ENCODE measurements around the gene FAF2. TPM values are rescaled to one million over a fixed set of nuclear protein-coding genes. Genes with fewer than 3 reads are reported as not detected.
A peak's percentile ranks its signal among the peaks of the same experiment; 100 is the strongest.

Gene FAF2
- total and polyA plus RNA-seq, 10 of the 15 experiments (the other 5 are each of a cell fraction or from before 2014, with no cell fraction given), result 19.0 to 45.1 (median 35.6) TPM

- Histone ChIP-seq H3K27ac (ENCODE audit: control insufficient read depth, insufficient read depth) (no peak overlapping the region), H3K79me2 (ENCODE audit: control insufficient read depth, insufficient read depth, low read length) (no peaks in the 10 kb centered on the region; the same call in none of the 2 replicates), H3K9me3 (replicated peaks; ENCODE audit: control insufficient read depth, insufficient read depth, low read length) (no peaks in the 10 kb centered on the region), H3K27me3 (replicated peaks in 1 of 2; ENCODE audit: control insufficient read depth in 2 of 2, insufficient read depth in 2 of 2, low read length in 1 of 2) (no peaks in the 10 kb centered on the region), H3K4me3 (no peak overlapping the region), H3K36me3 (ENCODE audit: control insufficient read depth in 2 of 2, insufficient read depth in 2 of 2, low read length in 1 of 2) (no peaks in the 10 kb centered on the region; a peak in 1 of 4 replicates), H3K9ac (ENCODE audit: control insufficient read depth, insufficient read depth, low read length) (no peak overlapping the region), H3K4me1 (ENCODE audit: control insufficient read depth, insufficient read depth, low read length) (no peaks in the 10 kb centered on the region), H4K20me1 (ENCODE audit: control insufficient read depth, insufficient read depth) (no peaks in the 10 kb centered on the region), H3K4me2 (ENCODE audit: control insufficient read depth, insufficient read depth) (no peak overlapping the region), H2AFZ (ENCODE audit: control insufficient read depth, low read depth, low read length) (no peak overlapping the region)
- no peak for FAIRE-seq
- 98% methylated on average over 6 of the region's 6 CpGs for WGBS (ENCODE audit: insufficient coverage, insufficient replicate concordance, low lambda C conversion rate, missing lambda C conversion rate)
- POLR2A ChIA-PET, result interaction anchor here (1.5 kb wide), 1 partner anchor 18 kb away, joined by 5 read pairs; the partner anchor contains the start of gene FAF2
- RAD21 ChIA-PET (ENCODE audit: unreplicated experiment), result no interaction called here
- intact Hi-C loops (cut with micrococcal nuclease; ENCODE audit: unreplicated experiment), result no loop called here
- no peak for TF ChIP-seq DPF2 (IDR thresholded peaks at IDR 0.05)
- TF ChIP-seq MTA3 (IDR thresholded peaks at IDR 0.05; ENCODE audit: borderline replicate concordance, low read length), result no peak
- no peak for TF ChIP-seq EZH2 (IDR thresholded peaks at IDR 0.05; ENCODE audit: borderline replicate concordance, control insufficient read depth, low read depth, low read length)
- TF ChIP-seq IKZF2 (IDR thresholded peaks at IDR 0.05), result no peak
- TF ChIP-seq GATAD2B (conservative IDR thresholded peaks at IDR 0.05; ENCODE audit: low read depth), result no peak
- TF ChIP-seq POLR2AphosphoS5 (IDR thresholded peaks at IDR 0.05; ENCODE audit: low read length), result no peak
- SMC1A ChIA-PET (ENCODE audit: uncharacterized antibody, unreplicated experiment), result interaction anchor here (0.7 kb wide), 2 partner anchors 12 to 77 kb away, joined by 3 read pairs; no protein-coding TSS in a partner anchor
- in situ Hi-C loops (cut with MboI), result no loop called here
- CTCF ChIA-PET, result interaction anchor here (0.7 kb wide), 1 partner anchor 51 kb away, joined by 3 read pairs; no protein-coding TSS in a partner anchor
- BruUV-seq (replicated peaks), result no TSS peak
- ATAC-seq, result no peak
- DNase-seq (ENCODE audit: low read depth, low spot score), result no peak
These were observed 18.2 kb downstream of the FAF2 start for GRCh38 chr5:176466245-176466871.

GRCh38 chr5:176469296-176469695 is 21.1 kb downstream of the FAF2 start:
- Histone ChIP-seq H3K9me3 (replicated peaks; ENCODE audit: control insufficient read depth, insufficient read depth, low read length) (no peaks in the 10 kb centered on the region), H4K20me1 (ENCODE audit: control insufficient read depth, insufficient read depth) (no peaks in the 10 kb centered on the region), H3K9ac (ENCODE audit: control insufficient read depth, insufficient read depth, low read length) (no peak overlapping the region), H3K79me2 (ENCODE audit: control insufficient read depth, insufficient read depth, low read length) (no peaks in the 10 kb centered on the region; the same call in 1 of the 2 replicates), H3K4me1 (ENCODE audit: control insufficient read depth, insufficient read depth, low read length) (no peaks in the 10 kb centered on the region), H3K27ac (ENCODE audit: control insufficient read depth, insufficient read depth) (no peak overlapping the region), H2AFZ (ENCODE audit: control insufficient read depth, low read depth, low read length) (no peak overlapping the region), H3K36me3 (ENCODE audit: control insufficient read depth in 2 of 2, insufficient read depth in 2 of 2, low read length in 1 of 2) (peaks cover 0 to 2% of the 10 kb centered on the region in 2 experiments; a peak in 2 of 4 replicates), H3K4me3 (no peak overlapping the region), H3K27me3 (replicated peaks in 1 of 2; ENCODE audit: control insufficient read depth in 2 of 2, insufficient read depth in 2 of 2, low read length in 1 of 2) (no peaks in the 10 kb centered on the region), H3K4me2 (ENCODE audit: control insufficient read depth, insufficient read depth) (no peak overlapping the region)
- SMC1A ChIA-PET (ENCODE audit: uncharacterized antibody, unreplicated experiment), result no interaction called here
- no peak for ATAC-seq
- WGBS (ENCODE audit: insufficient coverage, insufficient replicate concordance, low lambda C conversion rate, missing lambda C conversion rate), result 100% methylated on average over 1 of the region's 1 CpG
- POLR2A ChIA-PET, result interaction anchor here (0.6 kb wide), 1 partner anchor 74 kb away, joined by 5 read pairs; no protein-coding TSS in a partner anchor
- no peak for FAIRE-seq
- TF ChIP-seq, protein P1, sequence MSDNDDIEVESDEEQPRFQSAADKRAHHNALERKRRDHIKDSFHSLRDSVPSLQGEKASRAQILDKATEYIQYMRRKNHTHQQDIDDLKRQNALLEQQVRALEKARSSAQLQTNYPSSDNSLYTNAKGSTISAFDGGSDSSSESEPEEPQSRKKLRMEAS (IDR thresholded peaks at IDR 0.05; ENCODE audit: low read depth, low read length), result no peak
- TF ChIP-seq SMAD5 (IDR thresholded peaks at IDR 0.05; ENCODE audit: low read depth) (no peak), HDGF (IDR thresholded peaks at IDR 0.05) (no peak)
- RAD21 ChIA-PET (ENCODE audit: unreplicated experiment), result no interaction called here
- no peak for DNase-seq (ENCODE audit: low read depth, low spot score)
- intact Hi-C loops (cut with micrococcal nuclease; ENCODE audit: unreplicated experiment), result no loop called here
- CTCF ChIA-PET, result no interaction called here
- BruUV-seq (replicated peaks), result TSS peak; percentile 10
- in situ Hi-C loops (cut with MboI), result no loop called here

All from GM12878 (cell line).